Measurements from ENCODE around the gene CXCL17.
"Not testable (repeated sequence)": the region's sequence is repeated elsewhere in the genome, so short reads cannot be mapped to it uniquely, and the experiment has no call there.

Gene CXCL17
- long read RNA-seq, donor 1, partial matches to known transcripts, result 0 of 2 reads
- long read RNA-seq, donor 1, other reads (novel, unspliced or antisense), result 0 of 2 reads
- long read RNA-seq, donor 2, result 0 reads
- long read RNA-seq, donor 3, result 0 reads
- long read RNA-seq, donor 4, result 0 reads
- long read RNA-seq, donor 5, result 0 reads
- long read RNA-seq, donor 6, result 0 reads
- long read RNA-seq, donor 7, result 0 reads
- long read RNA-seq, donor 8, result 0 reads

GRCh38 chr19:42442833-42443232, at the start of gene CXCL17:
CXCL17 (minus strand) TSS chr19:42442946; CDS start chr19:42442832, 114 bp downstream.
- no peak for DNase-seq

- DNase-seq, result no peak
These were observed 46.2 kb upstream of the CXCL17 start for GRCh38 chr19:42488783-42489521.

- DNase-seq, result no peak
These were observed 45.0 kb upstream of the CXCL17 start for GRCh38 chr19:42487798-42488178.

- no peak for DNase-seq
These were observed 44.5 kb upstream of the CXCL17 start for GRCh38 chr19:42487032-42487797.

GRCh38 chr19:42485036-42485435, 42.3 kb upstream of the CXCL17 start:
- not testable (repeated sequence) for DNase-seq

- DNase-seq, result no peak
These were observed 37.8 kb upstream of the CXCL17 start for GRCh38 chr19:42480335-42481095.

- DNase-seq, result no peak
These were observed 37.0 kb upstream of the CXCL17 start for GRCh38 chr19:42479736-42480135.

- DNase-seq, result no peak
These were observed 36.1 kb upstream of the CXCL17 start for GRCh38 chr19:42478765-42479311.

GRCh38 chr19:42477933-42478332, 35.2 kb upstream of the CXCL17 start:
- DNase-seq, result no peak

- DNase-seq, result no peak
These were observed 34.4 kb upstream of the CXCL17 start for GRCh38 chr19:42477117-42477516.

GRCh38 chr19:42475366-42475765, 32.6 kb upstream of the CXCL17 start:
- no peak for DNase-seq

- no peak for DNase-seq
These were observed 32.0 kb upstream of the CXCL17 start for GRCh38 chr19:42474743-42475142.

GRCh38 chr19:42473686-42474085, 30.9 kb upstream of the CXCL17 start:
- DNase-seq, result no peak

GRCh38 chr19:42472402-42473147, 29.8 kb upstream of the CXCL17 start:
- DNase-seq, result no peak

GRCh38 chr19:42471554-42472249, 29.0 kb upstream of the CXCL17 start:
- no peak for DNase-seq

- no peak for DNase-seq
These were observed 26.8 kb upstream of the CXCL17 start for GRCh38 chr19:42469311-42470235.

GRCh38 chr19:42468273-42468796, 25.6 kb upstream of the CXCL17 start:
- DNase-seq, result no peak

GRCh38 chr19:42467183-42467760, 24.5 kb upstream of the CXCL17 start:
- DNase-seq, result no peak
